NCI-H146 treated with DMSO at 0.1 percent for 48 hours (cell line): ENCODE results near the gene LRBA.

Source experiments
- DNase-seq: peaks from one replicate; lab custom pipeline; 2025; ENCODE audit not compliant: unreplicated experiment; lab: John Stamatoyannopoulos, UW

LRBA gene

DNA sequence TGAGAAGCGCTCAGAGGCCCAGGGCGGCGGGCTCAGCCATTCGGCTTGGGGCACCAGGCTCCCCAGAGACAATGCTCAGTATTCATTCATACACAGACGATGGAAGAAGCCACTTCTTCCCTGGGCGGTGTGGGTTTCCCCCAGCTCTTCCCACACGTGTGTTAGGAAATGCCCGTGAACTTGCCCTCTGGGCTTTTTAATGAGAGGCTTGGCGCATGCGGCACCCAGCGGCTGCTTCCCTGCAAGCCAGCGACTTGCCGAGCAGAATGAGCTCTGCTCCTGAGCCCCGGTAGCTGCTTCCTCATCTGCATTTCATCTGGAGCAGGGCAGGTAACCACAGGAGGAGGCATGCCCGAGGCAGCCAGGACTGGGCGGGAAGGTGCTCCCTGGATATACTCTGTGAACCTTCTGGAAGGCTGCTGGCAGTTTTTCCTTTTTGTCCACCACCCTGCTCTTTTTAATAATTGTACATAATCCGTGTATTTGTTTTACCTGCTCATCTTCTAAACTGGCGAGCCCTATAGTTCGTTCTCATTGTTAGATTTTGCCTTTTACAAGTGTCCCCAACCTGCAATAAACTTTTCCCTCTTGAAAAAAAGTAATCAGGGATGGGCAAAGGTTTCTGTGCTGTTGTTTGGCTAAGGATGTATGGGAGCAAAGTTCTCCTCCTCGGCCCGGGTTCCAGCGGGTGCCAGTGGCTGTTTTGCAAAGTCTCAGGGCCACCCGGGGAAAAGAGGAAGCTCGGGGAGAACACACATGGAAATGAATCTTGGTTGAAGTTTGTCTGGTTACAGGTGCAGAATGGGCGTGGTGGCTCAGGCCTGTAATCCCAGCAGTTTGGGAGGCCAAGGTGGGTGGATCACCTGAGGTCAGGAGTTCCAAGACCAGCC lies 758.0 kb downstream of the LRBA start:
- no peak for DNase-seq

DNA sequence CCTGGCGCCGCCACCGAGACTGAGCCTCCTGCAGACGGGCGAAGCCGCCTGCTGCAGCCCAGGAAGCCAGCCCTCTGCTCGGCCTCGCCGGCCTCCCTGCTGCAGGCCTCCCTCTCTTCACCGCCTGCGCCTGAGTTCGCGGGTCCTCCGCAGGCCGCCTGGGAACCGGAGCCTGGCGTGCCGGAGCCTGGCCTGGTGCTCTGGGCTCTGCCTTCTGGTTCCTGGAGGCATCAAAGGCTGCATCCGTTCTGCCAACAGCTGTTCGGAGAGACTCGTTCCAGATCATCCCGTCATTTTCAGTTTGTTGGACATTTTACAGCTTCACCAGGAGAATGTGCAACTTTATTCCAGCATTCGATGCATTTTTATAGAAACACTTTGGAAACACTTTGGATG lies 758.9 kb downstream of the LRBA start:
- DNase-seq, result no peak

DNA sequence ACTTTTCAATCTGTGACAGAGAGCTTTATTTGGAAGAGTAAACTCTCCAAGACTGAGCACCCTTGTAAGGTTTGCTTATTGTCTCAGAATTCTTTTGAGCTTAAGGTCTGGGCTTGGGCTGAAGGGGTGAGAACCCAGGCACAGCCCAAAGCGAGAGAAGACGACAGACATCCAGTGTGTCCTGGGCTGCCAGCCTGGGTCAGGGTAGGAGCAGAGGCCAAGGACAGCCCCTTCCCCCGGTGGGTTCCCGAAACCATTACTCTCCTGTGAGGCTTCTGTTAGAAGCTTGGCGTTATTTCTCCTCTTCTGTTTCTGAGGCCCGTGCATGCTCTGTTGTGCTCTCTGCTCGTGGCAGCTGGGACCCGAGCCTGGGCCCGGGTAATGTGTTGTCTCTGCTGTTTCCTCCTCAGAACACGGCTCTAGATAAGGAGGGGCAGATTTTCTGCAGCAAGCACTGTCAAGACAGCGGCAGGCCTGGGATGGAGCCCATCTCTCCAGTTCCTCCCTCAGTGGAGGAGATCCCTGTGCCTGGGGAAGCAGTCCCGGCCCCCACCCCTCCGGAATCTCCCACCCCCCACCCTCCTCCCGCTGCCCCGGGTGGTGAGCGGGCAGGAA lies 759.4 kb downstream of the LRBA start:
- no peak for DNase-seq

DNA sequence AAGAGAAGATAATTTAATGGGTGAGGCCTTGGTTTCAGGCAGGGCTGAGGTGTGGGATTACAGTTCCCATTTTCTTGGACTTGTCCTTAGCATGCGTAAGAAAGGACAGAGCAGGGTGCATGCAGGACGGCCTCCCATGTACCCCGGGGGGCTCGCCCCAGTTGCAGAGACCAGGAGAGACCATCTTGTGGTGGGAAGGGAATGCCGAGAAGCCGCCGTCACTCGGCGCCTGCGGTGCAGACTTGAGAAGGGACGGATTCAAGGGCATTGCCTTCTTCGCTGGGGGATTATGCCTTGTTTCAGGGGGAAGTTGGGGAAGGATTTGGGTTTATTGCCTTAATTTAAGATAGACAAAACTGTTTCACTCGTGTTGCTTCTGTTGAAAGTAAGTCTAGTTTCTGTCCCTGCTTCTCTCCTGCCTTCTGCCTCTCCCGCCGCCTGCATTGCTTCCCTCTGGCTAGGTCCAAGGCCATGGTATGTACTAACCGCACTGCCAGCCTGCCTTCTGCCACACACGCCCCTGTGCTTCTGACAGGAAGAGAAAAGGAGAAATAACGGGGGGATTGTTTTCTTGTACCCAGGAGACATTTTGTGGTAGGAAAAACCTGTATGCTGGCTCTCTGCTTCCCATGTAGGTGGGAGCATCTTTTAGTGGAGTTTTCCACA lies 761.0 kb downstream of the LRBA start:
- DNase-seq, result no peak

DNA sequence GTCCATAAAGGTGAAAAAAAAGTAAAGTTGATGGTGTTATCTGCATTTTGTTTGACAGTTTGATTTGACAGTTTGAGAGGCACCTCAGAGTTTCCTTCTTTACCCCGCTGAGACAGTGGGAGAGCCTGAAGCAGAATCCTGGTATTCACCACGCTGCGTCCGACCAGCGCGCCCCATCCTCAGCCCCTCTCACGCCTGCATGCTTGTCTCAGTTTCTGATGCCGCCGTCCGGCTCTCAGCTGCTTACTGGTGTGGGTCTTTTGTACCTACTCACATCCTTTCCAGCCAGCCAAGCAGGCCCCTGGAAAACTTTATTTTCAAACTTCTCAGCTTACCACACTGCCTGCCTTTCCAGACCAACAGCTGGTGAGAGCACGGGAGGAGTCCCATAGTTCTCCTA lies 761.7 kb downstream of the LRBA start:
- no peak for DNase-seq

DNA sequence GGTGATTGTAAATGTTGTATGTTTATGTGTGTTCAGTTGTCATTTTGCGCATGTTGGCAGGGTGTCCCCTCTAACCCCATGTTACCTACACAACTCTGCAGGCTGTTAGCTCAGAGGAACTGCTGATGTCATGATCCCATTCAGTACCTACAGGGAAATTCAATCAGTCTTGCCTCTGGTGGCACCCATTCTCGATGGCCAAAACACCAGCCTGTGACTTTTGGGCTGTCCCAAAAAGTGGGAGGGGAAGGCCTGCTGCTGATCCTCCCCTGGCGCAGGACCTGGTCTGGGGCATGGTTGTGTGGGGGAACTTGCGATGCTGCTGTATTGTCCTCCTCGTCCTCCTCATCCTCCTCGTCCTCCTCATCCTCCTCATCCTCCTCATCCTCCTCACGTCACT lies 762.3 kb downstream of the LRBA start:
- DNase-seq, result no peak

GRCh38 chr4:150252306-150252705 lies 762.8 kb downstream of the LRBA start:
- DNase-seq, result no peak

- DNase-seq, result no peak
Measured at GRCh38 chr4:150251752-150252190, 763.3 kb downstream of the LRBA start.

- DNase-seq, result no peak
Measured at GRCh38 chr4:150250998-150251651, 764.0 kb downstream of the LRBA start.

DNA sequence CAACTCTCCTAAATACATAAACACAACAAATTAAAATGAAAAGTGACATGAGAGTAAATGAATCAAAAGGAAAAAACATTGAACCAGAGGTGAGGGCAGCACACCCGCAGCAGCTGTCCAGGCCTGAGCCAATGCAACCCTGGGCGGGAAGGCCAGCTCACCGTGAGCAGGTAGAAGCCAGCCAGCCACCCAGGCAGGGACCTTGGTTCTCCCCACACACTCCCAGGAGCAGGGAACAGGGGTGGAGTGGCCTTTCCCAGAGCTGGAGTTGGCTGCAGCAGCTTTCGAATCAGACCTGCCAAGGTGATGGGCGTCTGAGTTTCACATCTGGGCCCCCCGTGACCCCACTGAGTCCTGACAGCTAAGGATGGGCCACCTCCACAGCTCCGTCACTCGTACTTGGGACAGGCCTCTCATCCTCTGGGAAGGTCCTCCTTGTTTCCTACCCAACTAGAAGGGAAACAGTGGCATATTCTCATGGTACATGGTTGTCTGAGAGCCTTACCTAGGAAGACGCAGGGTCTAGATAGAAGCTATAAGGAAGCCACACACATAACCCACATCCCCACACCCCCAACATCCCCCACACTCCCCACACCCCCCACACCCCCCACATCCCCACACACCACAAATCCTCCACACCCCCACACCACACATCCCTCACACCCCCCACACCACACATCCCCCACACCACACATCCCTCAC lies 764.6 kb downstream of the LRBA start:
- no peak for DNase-seq

- DNase-seq, result no peak
Measured at GRCh38 chr4:150248181-150248580, 766.9 kb downstream of the LRBA start.

DNA sequence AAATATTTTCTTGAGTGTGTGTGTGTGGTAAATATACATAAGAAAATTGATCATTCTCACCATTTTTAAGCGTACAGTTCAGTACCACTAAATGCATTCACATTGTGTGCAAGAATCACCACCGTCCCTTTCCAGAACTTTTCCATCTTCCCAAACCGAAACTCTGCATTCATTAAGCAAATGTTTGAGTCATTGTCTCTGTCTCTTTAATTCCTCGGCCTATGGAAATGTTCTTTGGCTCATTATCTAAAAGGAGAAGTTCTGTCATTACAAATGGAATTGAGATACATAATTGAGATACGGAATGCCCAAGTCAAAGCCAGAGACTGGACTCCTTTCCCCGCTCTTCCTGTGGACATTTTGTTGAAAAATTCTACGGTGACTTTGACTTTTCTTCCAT lies 767.9 kb downstream of the LRBA start:
- DNase-seq, result no peak

DNA sequence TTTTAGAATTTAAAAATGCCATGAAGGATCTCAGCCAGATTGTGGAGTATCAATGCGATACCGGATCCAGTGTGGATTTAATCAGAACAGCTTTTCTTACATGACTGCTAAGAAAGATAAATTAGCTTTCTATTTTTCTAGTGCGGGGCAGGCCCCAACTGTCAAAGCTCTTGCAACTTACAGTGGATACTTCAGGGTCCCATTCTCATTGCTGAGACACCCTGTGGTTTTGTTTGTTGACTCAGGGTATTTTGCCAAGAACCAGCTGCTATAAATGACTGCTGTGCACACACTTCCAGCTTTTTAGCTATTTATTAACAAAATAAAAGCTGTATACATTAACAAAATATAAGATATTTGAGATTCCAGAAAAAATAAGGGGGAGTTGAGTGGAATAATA lies 770.5 kb downstream of the LRBA start:
- DNase-seq, result peak; percentile 57

DNA sequence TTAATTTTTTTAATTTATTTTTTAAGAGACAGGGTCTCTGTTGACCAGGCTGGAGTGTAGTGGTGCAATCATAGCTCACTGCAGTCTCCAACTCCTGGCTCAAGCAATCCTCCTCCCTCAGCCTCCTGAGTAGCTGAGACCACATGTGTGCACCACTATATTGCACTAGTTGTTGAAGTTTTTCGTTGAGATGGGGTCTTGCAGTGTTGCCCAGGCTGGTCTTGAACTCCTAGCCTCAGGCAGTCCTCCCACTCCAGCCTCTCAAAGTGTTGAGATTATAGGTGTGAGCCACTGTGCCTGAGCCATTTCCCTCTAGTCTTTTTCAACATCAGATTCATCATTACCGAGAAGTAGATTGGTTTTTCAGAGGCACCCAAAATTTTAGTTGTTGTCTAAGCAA lies 771.2 kb downstream of the LRBA start:
- no peak for DNase-seq

- no peak for DNase-seq
Measured at GRCh38 chr4:150242820-150243458, 772.1 kb downstream of the LRBA start.

- DNase-seq, result no peak
Measured at GRCh38 chr4:150240011-150240410, 775.1 kb downstream of the LRBA start.

- no peak for DNase-seq
Measured at GRCh38 chr4:150238591-150238990, 776.5 kb downstream of the LRBA start.

- no peak for DNase-seq
Measured at GRCh38 chr4:150237110-150237872, 777.8 kb downstream of the LRBA start.

DNA sequence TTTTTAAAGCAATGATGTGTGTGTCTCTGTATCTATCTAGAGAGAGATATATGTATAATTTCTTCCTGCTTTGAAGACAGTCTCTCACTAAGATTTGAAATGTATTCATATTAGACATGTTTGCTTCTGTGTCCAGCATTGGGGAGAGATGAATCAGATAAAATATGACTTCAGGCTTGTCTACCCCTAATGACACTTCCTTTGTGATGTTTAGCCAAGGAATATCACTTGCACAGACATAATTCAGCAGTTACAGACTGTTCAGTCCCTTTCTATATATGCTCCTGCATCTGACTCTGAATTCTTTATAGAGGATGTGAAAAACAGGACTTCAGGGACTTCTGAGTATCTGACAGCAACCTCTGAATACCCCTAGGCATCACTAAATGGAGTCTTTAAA lies 778.5 kb downstream of the LRBA start:
- DNase-seq, result no peak

DNA sequence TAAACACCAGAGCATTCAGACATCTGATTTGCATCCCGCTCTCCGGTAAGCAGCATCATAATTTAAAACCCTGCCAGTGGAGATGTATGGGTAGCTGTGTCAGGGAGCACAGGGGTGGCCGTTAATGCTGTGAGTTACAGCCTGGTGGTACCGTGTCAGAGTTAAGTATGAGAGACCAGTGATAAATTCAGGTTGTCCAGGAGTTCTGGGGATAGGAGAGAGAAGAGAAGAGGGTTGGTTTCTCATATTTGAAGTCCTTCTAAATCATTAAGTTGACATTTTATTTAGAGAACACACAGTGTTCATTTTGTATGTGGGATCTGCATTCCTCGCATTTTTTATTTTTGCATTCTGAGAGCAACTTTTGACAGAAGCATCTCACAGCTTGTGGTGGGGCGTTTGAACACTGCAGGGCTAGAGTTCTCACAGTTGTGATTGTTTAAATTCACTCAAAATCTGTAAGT lies 779.2 kb downstream of the LRBA start:
- DNase-seq, result no peak
